NB4 (cell line): ENCODE data around the gene YBX1.

Source experiments
- DNase-seq: peaks from one replicate; pipeline ENCODE4 v3.0.0; 2010; ENCODE audit warnings: low read depth
- H3K4me3 ChIP-seq: one replicate; pipeline ENCODE4 v1.5.1; 2011; ENCODE audit warnings: mild to moderate bottlenecking, low read depth, low read length, moderate library complexity
- MAX ChIP-seq: IDR thresholded peaks from 2 replicates; pipeline ENCODE4 v1.6.1; 2011; ENCODE audit warnings: low read depth, low read length
- MYC ChIP-seq: IDR thresholded peaks from 2 replicates; pipeline ENCODE4 v1.6.1; 2011; ENCODE audit warnings: low read depth, low read length
- POLR2A ChIP-seq: IDR thresholded peaks from 2 replicates; pipeline ENCODE4 v1.6.1; 2011; ENCODE audit warnings: mild to moderate bottlenecking; ENCODE audit not compliant: insufficient read length; ENCODE audit errors: extremely low read depth
- TF ChIP-seq, protein P1 (sequence below): IDR thresholded peaks from one replicate; pipeline ENCODE4 v1.5.1; 2012; ENCODE audit warnings: low read depth, low read length

YBX1 gene

DNA sequence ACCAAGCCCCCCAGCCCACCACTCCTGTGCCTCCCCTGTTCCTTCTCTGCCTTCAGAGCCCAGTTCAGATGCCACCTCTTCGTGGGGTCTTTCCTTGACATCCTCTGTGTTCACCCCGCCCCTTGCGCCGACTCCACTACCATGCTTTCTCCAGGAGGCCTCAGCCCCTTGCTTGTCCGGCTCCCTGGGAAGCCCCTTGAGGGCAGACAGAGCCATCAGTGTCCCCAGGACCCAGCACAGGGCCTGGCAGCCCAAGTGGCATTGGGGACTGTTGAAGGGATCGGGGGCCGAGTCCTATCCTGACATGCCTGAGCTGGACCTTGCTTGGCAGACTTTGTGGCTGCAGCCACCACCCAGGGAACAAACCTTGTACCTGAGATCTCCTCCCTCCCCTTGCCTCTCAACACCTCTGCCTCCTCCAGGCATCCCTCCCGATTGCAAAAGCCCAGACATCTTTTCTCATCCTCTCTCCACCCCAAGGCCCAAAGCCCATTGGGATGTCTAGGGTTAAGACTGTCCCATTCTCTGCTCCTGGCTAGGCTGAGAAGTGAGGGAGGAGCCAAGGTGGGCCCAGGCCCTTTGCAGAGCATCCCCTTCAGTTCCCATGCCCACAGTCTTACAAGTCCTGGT, 54.5 kb downstream of the YBX1 start:
- H3K4me3 ChIP-seq: no peak overlapping the region
- DNase-seq: no peak
- TF ChIP-seq, protein P1, sequence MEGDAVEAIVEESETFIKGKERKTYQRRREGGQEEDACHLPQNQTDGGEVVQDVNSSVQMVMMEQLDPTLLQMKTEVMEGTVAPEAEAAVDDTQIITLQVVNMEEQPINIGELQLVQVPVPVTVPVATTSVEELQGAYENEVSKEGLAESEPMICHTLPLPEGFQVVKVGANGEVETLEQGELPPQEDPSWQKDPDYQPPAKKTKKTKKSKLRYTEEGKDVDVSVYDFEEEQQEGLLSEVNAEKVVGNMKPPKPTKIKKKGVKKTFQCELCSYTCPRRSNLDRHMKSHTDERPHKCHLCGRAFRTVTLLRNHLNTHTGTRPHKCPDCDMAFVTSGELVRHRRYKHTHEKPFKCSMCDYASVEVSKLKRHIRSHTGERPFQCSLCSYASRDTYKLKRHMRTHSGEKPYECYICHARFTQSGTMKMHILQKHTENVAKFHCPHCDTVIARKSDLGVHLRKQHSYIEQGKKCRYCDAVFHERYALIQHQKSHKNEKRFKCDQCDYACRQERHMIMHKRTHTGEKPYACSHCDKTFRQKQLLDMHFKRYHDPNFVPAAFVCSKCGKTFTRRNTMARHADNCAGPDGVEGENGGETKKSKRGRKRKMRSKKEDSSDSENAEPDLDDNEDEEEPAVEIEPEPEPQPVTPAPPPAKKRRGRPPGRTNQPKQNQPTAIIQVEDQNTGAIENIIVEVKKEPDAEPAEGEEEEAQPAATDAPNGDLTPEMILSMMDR: no peak
- TF ChIP-seq MYC (no peak), POLR2A (no peak), MAX (no peak)

DNA sequence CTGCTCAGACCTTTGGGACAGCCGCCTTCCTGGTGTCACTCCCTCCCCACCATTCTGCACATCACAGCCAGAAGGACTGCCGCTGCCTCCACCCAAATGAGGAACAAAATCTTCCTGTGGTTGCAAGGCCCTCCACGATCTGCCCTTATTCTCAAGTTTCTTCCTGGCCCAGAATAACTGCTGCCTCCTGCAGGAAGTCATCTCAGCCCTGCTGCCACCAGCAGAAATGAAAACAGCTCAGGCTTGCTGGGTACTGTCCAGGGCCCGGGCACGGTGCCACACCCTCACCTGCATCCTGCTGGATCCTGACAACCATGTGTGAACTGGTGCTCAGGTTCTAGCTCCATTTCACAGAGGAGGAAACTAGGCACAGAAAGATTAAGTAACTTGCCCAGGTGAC, 55.0 kb downstream of the YBX1 start:
- DNase-seq: peak; percentile 87
- peak; percentile 23; the same call in 1 of the 2 replicates for TF ChIP-seq MAX
- TF ChIP-seq MYC: 0 out of 2 replicates have a peak, but pooled peaks have one; percentile 46
- no peak for TF ChIP-seq POLR2A
- TF ChIP-seq, protein P1: peak; percentile 49
- H3K4me3 ChIP-seq: no peak overlapping the region

DNA sequence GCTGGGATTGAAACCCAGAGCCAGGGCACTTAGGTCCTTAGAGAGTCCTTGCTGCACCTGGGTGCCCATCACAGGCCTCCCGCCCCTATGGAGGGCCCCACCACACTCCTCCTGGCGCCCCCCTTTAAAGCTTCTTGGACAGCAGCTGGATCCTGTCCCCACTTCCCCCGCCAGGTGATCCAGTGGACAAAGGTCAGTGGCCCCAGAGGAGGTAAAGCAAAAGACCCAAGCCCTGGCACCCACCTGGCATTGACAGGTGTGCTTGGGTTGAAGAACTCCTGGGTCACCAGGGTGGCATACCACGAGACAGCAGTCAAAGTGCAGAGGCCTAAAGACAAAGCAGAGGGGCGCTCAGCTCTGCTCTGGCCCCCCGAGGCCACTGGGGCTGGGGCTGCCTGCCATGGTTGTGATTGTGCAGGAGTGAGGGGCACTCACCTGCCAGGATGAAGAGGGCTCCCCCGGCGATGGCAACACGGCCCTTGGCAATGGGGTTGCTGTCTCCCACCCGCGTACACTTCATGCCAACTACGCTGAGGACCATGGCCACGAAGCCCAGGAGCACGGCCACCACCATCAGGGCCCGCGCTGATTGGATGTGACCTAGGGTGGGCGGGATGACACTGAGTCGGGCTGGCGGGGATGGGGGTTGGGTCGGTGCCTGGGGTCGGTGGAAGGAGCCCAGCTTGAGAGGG, 55.9 kb downstream of the YBX1 start:
- DNase-seq: no peak
- TF ChIP-seq MAX: no peak
- no peak for TF ChIP-seq MYC
- TF ChIP-seq, protein P1: no peak
- TF ChIP-seq POLR2A: no peak

DNA sequence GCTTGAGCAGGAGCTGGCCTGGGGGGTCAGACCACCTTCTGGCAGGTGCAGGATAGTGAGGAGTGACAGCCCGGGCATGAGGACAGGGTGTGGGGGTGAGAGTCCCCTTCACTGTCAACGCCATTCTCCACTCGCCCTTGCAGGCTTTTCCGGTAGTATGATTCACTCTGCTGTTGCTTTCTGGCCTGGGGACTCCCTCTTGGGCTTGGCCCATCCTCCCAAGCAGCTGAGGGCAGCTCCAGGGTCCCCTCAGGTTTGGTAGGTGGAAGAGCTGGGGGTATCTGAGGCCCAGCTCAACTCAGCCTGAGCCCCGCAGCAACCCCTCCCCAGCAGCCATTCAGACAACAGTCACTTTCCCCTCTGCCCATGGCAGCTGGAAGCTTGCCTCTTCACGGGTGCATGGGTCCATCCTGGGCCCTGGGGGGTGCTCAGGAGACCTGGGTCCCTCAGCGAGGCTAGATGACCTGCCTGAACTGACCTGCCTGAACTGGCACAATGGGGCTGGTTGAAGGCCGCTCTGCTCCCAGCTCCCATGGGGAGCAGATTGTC, 56.5 kb downstream of the YBX1 start:
- no peak for TF ChIP-seq MYC
- TF ChIP-seq, protein P1: no peak
- TF ChIP-seq MAX: no peak
- TF ChIP-seq POLR2A: no peak
- no peak overlapping the region for H3K4me3 ChIP-seq
- DNase-seq: no peak

More for the DNA sequence above, 55.9 kb downstream of the YBX1 start:
- no peak overlapping the region for H3K4me3 ChIP-seq

- DNase-seq: no peak
- no peak within 1 kb of the TSS for H3K4me3 ChIP-seq
- TF ChIP-seq MYC (no peak), POLR2A (no peak), MAX (no peak)
- TF ChIP-seq, protein P1: no peak
Observed at GRCh38 chr1:42739753-42740700, 57.8 kb downstream of the YBX1 start, which contains the start of gene CLDN19. Gene CLDN19, minus strand, starts transcription at chr1:42740236. Its CDS starts 173 bp downstream, at chr1:42740063.
